ENCODE data around the gene SLC4A3.
"Not testable (repeated sequence)": the region's sequence is repeated elsewhere in the genome, so short reads cannot be mapped to it uniquely, and the experiment has no call there.

The SLC4A3 gene

GRCh38 chr2:219642069-219642454, 14.6 kb downstream of the SLC4A3 start:
- in situ Hi-C loops (cut with HindIII; ENCODE audit: low pct_ligation_motif_present, low pct_unique_long_range_greater_than_20kb, low sequenced_read_pairs): no loop called here
- no peak for DNase-seq

GRCh38 chr2:219642465-219643083, 15.1 kb downstream of the SLC4A3 start:
- in situ Hi-C loops (cut with HindIII; ENCODE audit: low pct_ligation_motif_present, low pct_unique_long_range_greater_than_20kb, low sequenced_read_pairs): no loop called here
- DNase-seq: peak; percentile 95

- in situ Hi-C loops (cut with HindIII; ENCODE audit: low pct_ligation_motif_present, low pct_unique_long_range_greater_than_20kb, low sequenced_read_pairs): no loop called here
- DNase-seq: no peak
Observed at GRCh38 chr2:219643084-219643473, 15.6 kb downstream of the SLC4A3 start.

GRCh38 chr2:219643788-219644398, 16.5 kb downstream of the SLC4A3 start:
- in situ Hi-C loops (cut with HindIII; ENCODE audit: low pct_ligation_motif_present, low pct_unique_long_range_greater_than_20kb, low sequenced_read_pairs): no loop called here
- DNase-seq: no peak

- no peak for DNase-seq
- in situ Hi-C loops (cut with HindIII; ENCODE audit: low pct_ligation_motif_present, low pct_unique_long_range_greater_than_20kb, low sequenced_read_pairs): no loop called here
Observed at GRCh38 chr2:219644801-219645480, 17.5 kb downstream of the SLC4A3 start.

GRCh38 chr2:219645631-219646527, 18.4 kb downstream of the SLC4A3 start:
- in situ Hi-C loops (cut with HindIII; ENCODE audit: low pct_ligation_motif_present, low pct_unique_long_range_greater_than_20kb, low sequenced_read_pairs): no loop called here
- DNase-seq: peak; percentile 75

GRCh38 chr2:219648176-219648575, 20.7 kb downstream of the SLC4A3 start:
- in situ Hi-C loops (cut with HindIII; ENCODE audit: low pct_ligation_motif_present, low pct_unique_long_range_greater_than_20kb, low sequenced_read_pairs): no loop called here
- DNase-seq: no peak

GRCh38 chr2:219648963-219649362, 21.5 kb downstream of the SLC4A3 start:
- in situ Hi-C loops (cut with HindIII; ENCODE audit: low pct_ligation_motif_present, low pct_unique_long_range_greater_than_20kb, low sequenced_read_pairs): no loop called here
- DNase-seq: no peak

- no peak for DNase-seq
- in situ Hi-C loops (cut with HindIII; ENCODE audit: low pct_ligation_motif_present, low pct_unique_long_range_greater_than_20kb, low sequenced_read_pairs): no loop called here
Observed at GRCh38 chr2:219650426-219651248, 23.2 kb downstream of the SLC4A3 start.

GRCh38 chr2:219651656-219652055, 24.2 kb downstream of the SLC4A3 start:
- in situ Hi-C loops (cut with HindIII; ENCODE audit: low pct_ligation_motif_present, low pct_unique_long_range_greater_than_20kb, low sequenced_read_pairs); DNase-seq: not testable (repeated sequence)

GRCh38 chr2:219656526-219656925, 29.1 kb downstream of the SLC4A3 start:
- in situ Hi-C loops (cut with HindIII; ENCODE audit: low pct_ligation_motif_present, low pct_unique_long_range_greater_than_20kb, low sequenced_read_pairs): no loop called here
- DNase-seq: no peak

- in situ Hi-C loops (cut with HindIII; ENCODE audit: low pct_ligation_motif_present, low pct_unique_long_range_greater_than_20kb, low sequenced_read_pairs): no loop called here
- DNase-seq: no peak
Observed at GRCh38 chr2:219658196-219658846, 30.9 kb downstream of the SLC4A3 start.

- no peak for DNase-seq
- in situ Hi-C loops (cut with HindIII; ENCODE audit: low pct_ligation_motif_present, low pct_unique_long_range_greater_than_20kb, low sequenced_read_pairs): no loop called here
Observed at GRCh38 chr2:219658874-219659273, 31.4 kb downstream of the SLC4A3 start.

GRCh38 chr2:219661197-219661954, 33.9 kb downstream of the SLC4A3 start:
- DNase-seq: no peak

GRCh38 chr2:219661955-219662395, 34.5 kb downstream of the SLC4A3 start:
- in situ Hi-C loops (cut with HindIII; ENCODE audit: low pct_ligation_motif_present, low pct_unique_long_range_greater_than_20kb, low sequenced_read_pairs): no loop called here
- DNase-seq: peak; percentile 49

More at GRCh38 chr2:219661197-219661954, 33.9 kb downstream of the SLC4A3 start:
- in situ Hi-C loops (cut with HindIII; ENCODE audit: low pct_ligation_motif_present, low pct_unique_long_range_greater_than_20kb, low sequenced_read_pairs): no loop called here

- in situ Hi-C loops (cut with HindIII; ENCODE audit: low pct_ligation_motif_present, low pct_unique_long_range_greater_than_20kb, low sequenced_read_pairs): no loop called here
Observed at GRCh38 chr2:219662566-219662965, 35.1 kb downstream of the SLC4A3 start.

GRCh38 chr2:219663116-219663762, 35.8 kb downstream of the SLC4A3 start:
- in situ Hi-C loops (cut with HindIII; ENCODE audit: low pct_ligation_motif_present, low pct_unique_long_range_greater_than_20kb, low sequenced_read_pairs): no loop called here
- no peak for DNase-seq

More at GRCh38 chr2:219662566-219662965, 35.1 kb downstream of the SLC4A3 start:
- no peak for DNase-seq
